ENCODE results near the gene ARPIN. TPM values are rescaled to one million over a fixed set of nuclear protein-coding genes. Genes with fewer than 3 reads are reported as not detected.
"Not testable (repeated sequence)": the region's sequence is repeated elsewhere in the genome, so short reads cannot be mapped to it uniquely, and the experiment has no call there.

Gene ARPIN
- total and polyA plus RNA-seq, 7 experiments from 2014 or later = 0.08 to 1.1 (median 0.31) TPM; not detected in 3

DNA sequence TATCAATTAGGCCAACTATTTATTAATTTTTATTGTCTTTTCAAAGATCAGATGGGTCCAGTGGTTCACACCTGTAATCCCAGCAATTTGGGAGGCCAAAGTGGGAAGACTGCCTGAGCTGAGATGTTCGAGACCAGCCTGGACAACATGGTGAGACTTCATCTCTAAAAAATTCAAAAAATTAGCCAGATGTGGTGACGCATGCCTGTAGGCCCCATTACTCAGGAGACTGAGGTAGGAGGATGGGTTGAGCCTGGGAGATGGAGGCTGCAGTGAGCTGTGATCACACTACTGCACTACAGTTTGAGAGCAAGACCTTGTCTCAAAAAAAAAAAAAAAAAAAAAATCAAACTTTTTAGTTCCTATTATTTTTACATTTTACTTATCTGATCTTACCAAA, 27.1 kb downstream of the ARPIN start:
- Mint-ChIP-seq H3K36me3 (peaks cover 5 to 35% (median 16%) of the 10 kb centered on the region in 5 donors), H3K27me3 (no peaks in the 10 kb centered on the region), H3K27ac (no peak overlapping the region), H3K4me1 (peaks cover 1 to 17% (median 5%) of the 10 kb centered on the region in 7 donors), H3K9me3 (no peaks in the 10 kb centered on the region), H3K4me3 (no peak overlapping the region)
- CTCF ChIA-PET = no interaction called here
- intact Hi-C loops (cut with micrococcal nuclease) = no loop called here
- Histone ChIP-seq H3K27me3 (ENCODE audit: control insufficient read depth in 2 of 2, insufficient read depth in 2 of 2, low read length in 2 of 2) (no peaks in the 10 kb centered on the region), H3K27ac (ENCODE audit: low read depth, low read length) (no peak overlapping the region), H3K36me3 (ENCODE audit: control insufficient read depth in 2 of 3, insufficient read depth in 3 of 3, low read length in 3 of 3) (peaks cover 0 to 32% (median 6%) of the 10 kb centered on the region in 3 experiments), H3K4me3 (ENCODE audit: low read length) (no peak overlapping the region), H3K4me1 (ENCODE audit: control insufficient read depth in 2 of 2, insufficient read depth in 2 of 2, low read length in 2 of 2) (no peaks in the 10 kb centered on the region), H3K9me3 (ENCODE audit: control insufficient read depth in 2 of 3, low read length in 3 of 3) (no peaks in the 10 kb centered on the region)
- POLR2A ChIA-PET = no interaction called here
- ATAC-seq = no peak
- DNase-seq = no peak

DNA sequence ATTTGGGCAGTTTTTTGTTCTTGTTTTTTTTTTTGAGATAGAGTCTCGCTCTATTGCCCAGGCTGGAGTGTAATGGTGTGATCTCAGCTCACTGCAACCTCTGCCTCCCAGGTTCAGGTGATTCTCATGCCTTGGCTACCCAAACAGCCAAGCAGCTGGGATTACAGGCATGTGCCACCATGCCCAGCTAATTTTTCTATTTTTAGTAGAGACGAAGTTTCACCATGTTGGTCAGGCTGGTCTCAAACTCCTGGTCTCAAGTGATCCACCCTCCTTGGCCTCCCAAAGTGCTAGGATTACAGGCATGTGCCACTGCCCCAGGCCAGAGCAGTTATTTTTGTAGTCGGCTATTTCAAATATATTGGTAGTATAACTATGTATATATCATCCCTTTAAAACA, 27.6 kb downstream of the ARPIN start:
- H3K4me1 ChIP-seq (ENCODE audit: control insufficient read depth in 2 of 2, insufficient read depth in 2 of 2, low read length in 2 of 2); H3K9me3 Mint-ChIP-seq; H3K27ac Mint-ChIP-seq; ATAC-seq; H3K27me3 Mint-ChIP-seq; H3K4me3 ChIP-seq (ENCODE audit: low read length); H3K27me3 ChIP-seq (ENCODE audit: control insufficient read depth in 2 of 2, insufficient read depth in 2 of 2, low read length in 2 of 2); H3K27ac ChIP-seq (ENCODE audit: low read depth, low read length); H3K9me3 ChIP-seq (ENCODE audit: control insufficient read depth in 2 of 3, low read length in 3 of 3); intact Hi-C loops (cut with micrococcal nuclease); DNase-seq; POLR2A ChIA-PET; CTCF ChIA-PET; H3K4me3 Mint-ChIP-seq: not testable (repeated sequence)
- Mint-ChIP-seq H3K36me3 (peaks cover 5 to 35% (median 16%) of the 10 kb centered on the region in 5 donors), H3K4me1 (peaks cover 0 to 12% (median 2%) of the 10 kb centered on the region in 7 donors)
- peaks cover 0 to 32% (median 6%) of the 10 kb centered on the region in 3 experiments for H3K36me3 ChIP-seq (ENCODE audit: control insufficient read depth in 2 of 3, insufficient read depth in 3 of 3, low read length in 3 of 3)

DNA sequence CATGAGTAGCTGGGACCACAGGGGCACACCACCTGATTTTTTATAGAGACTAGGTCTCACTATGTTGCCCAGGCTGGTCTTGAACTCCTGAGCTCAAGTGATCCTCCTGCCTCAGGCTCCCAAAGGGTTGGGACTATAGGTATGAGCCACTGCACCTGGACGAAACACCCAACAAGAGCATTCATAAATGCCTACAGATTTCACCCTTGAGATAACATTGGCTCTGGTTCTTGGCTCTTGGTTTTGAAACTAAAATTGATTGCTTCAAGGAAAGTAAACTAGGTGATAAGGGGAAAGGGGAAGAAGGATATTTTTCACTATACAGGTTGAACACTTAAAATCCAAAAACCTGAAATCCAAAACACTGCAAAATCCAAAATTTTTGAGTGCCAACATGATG, 29.2 kb downstream of the ARPIN start:
- ATAC-seq (no peak), DNase-seq (no peak)
- Mint-ChIP-seq H3K27me3 (no peaks in the 10 kb centered on the region), H3K36me3 (peaks cover 5 to 26% (median 7%) of the 10 kb centered on the region in 5 donors), H3K27ac (no peak overlapping the region), H3K4me1 (peaks cover 0 to 2% (median 0%) of the 10 kb centered on the region in 7 donors), H3K9me3 (no peaks in the 10 kb centered on the region), H3K4me3 (no peak overlapping the region)
- POLR2A ChIA-PET = no interaction called here
- peaks cover 0 to 25% (median 6%) of the 10 kb centered on the region in 3 experiments for H3K36me3 ChIP-seq (ENCODE audit: control insufficient read depth in 2 of 3, insufficient read depth in 3 of 3, low read length in 3 of 3)
- no peak overlapping the region for H3K4me3 ChIP-seq (ENCODE audit: low read length)
- CTCF ChIA-PET = no interaction called here
- H3K27me3 ChIP-seq (ENCODE audit: control insufficient read depth in 2 of 2, insufficient read depth in 2 of 2, low read length in 2 of 2) = no peaks in the 10 kb centered on the region
- H3K4me1 ChIP-seq (ENCODE audit: control insufficient read depth in 2 of 2, insufficient read depth in 2 of 2, low read length in 2 of 2) = no peaks in the 10 kb centered on the region
- intact Hi-C loops (cut with micrococcal nuclease) = no loop called here
- H3K27ac ChIP-seq (ENCODE audit: low read depth, low read length) = no peak overlapping the region
- no peaks in the 10 kb centered on the region for H3K9me3 ChIP-seq (ENCODE audit: control insufficient read depth in 2 of 3, low read length in 3 of 3)

DNA sequence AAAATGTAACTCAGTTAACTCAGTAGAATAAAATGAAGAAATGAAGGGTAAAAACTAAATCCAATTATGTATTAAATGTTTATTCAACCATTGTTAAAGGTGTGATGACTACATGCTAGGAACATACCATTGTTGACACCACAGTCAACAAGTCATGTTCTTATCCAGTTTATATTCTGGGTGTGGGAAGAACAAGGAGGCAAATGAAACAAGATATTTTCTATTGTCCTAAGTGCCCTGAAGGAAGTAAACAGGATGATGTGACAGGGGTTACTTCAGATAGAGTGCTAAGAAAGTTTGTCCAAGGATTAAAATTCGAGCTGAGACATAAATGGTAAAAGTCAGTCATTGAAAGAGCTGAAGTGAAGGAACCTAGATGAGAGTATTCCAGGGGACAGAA, 32.0 kb downstream of the ARPIN start:
- Histone ChIP-seq H3K4me3 (ENCODE audit: low read length) (no peak overlapping the region), H3K4me1 (ENCODE audit: control insufficient read depth in 2 of 2, insufficient read depth in 2 of 2, low read length in 2 of 2) (no peaks in the 10 kb centered on the region), H3K27me3 (ENCODE audit: control insufficient read depth in 2 of 2, insufficient read depth in 2 of 2, low read length in 2 of 2) (no peaks in the 10 kb centered on the region), H3K27ac (ENCODE audit: low read depth, low read length) (no peak overlapping the region), H3K36me3 (ENCODE audit: control insufficient read depth in 2 of 3, insufficient read depth in 3 of 3, low read length in 3 of 3) (peaks cover 0 to 21% (median 5%) of the 10 kb centered on the region in 3 experiments), H3K9me3 (ENCODE audit: control insufficient read depth in 2 of 3, low read length in 3 of 3) (no peaks in the 10 kb centered on the region)
- ChIA-PET CTCF (no interaction called here), POLR2A (no interaction called here)
- ATAC-seq (no peak), DNase-seq (no peak)
- H3K36me3 Mint-ChIP-seq = peaks cover 0 to 35% (median 8%) of the 10 kb centered on the region in 5 donors
- H3K4me3 Mint-ChIP-seq = no peak overlapping the region
- intact Hi-C loops (cut with micrococcal nuclease) = no loop called here
- H3K4me1 Mint-ChIP-seq = peaks cover 0 to 2% (median 0%) of the 10 kb centered on the region in 7 donors
- H3K27me3 Mint-ChIP-seq = no peaks in the 10 kb centered on the region
- H3K27ac Mint-ChIP-seq = no peak overlapping the region
- no peaks in the 10 kb centered on the region for H3K9me3 Mint-ChIP-seq

DNA sequence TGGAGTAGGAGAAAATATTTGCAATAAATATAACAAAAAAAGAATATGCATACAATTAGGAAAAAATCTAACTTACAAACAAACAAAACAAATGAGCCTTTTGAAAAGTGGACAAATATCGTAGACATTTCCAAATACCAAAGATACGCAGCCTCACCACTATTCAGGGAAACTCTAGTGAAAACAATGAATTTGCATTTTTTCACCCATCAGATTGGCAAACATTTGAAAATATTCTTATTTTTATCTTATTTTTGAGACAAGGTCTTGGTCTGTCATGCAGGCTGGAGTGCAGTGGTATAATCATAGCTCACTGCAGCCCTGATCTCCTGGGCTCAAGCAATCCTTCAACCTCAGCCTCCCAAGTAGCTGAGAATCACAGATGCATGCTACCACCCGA, 34.4 kb downstream of the ARPIN start:
- DNase-seq = no peak
- H3K4me1 Mint-ChIP-seq = peaks cover 0 to 5% (median 4%) of the 10 kb centered on the region in 7 donors

DNA sequence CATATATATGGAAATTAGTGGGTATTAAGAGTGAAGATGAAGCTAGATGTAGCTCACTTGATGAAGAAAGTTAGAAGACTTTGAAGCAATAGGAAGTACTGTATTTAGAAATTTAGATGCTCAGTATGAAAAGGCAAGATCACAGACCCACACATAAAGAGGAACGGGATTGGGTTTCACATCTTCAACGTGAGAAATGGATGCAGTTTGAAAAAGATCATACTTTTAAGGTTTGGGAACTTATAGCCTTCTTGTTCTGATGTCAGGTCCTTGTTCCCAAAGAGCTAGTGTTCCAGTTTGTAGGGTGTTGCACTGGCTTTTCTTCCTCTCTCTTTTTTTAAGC, 35.7 kb downstream of the ARPIN start:
- peak overlapping the region in 1 of 9 donors; percentile 82 for H3K27ac Mint-ChIP-seq
- Histone ChIP-seq H3K9me3 (ENCODE audit: control insufficient read depth in 2 of 3, low read length in 3 of 3) (no peaks in the 10 kb centered on the region), H3K27ac (ENCODE audit: low read depth, low read length) (no peak overlapping the region), H3K4me1 (ENCODE audit: control insufficient read depth in 2 of 2, insufficient read depth in 2 of 2, low read length in 2 of 2) (no peaks in the 10 kb centered on the region), H3K36me3 (ENCODE audit: control insufficient read depth in 2 of 3, insufficient read depth in 3 of 3, low read length in 3 of 3) (peaks cover 0 to 10% (median 5%) of the 10 kb centered on the region in 3 experiments), H3K4me3 (ENCODE audit: low read length) (no peak overlapping the region), H3K27me3 (ENCODE audit: control insufficient read depth in 2 of 2, insufficient read depth in 2 of 2, low read length in 2 of 2) (no peaks in the 10 kb centered on the region)
- H3K27me3 Mint-ChIP-seq = no peaks in the 10 kb centered on the region
- H3K4me3 Mint-ChIP-seq = no peak overlapping the region
- H3K4me1 Mint-ChIP-seq = peaks cover 0 to 5% (median 4%) of the 10 kb centered on the region in 7 donors
- ChIA-PET POLR2A (interaction anchor here (0.6 to 0.8 kb wide), 2 partner anchors 11 to 178 kb away, joined by 3 read pairs; no protein-coding TSS in a partner anchor), CTCF (interaction anchor here (0.7 to 1.2 kb wide), 5 partner anchors 10 to 195 kb away, joined by 3 to 5 read pairs (median 3); no protein-coding TSS in a partner anchor)
- intact Hi-C loops (cut with micrococcal nuclease) = no loop called here
- no peak for ATAC-seq
- DNase-seq = no peak
- peaks cover 4 to 27% (median 8%) of the 10 kb centered on the region in 5 donors for H3K36me3 Mint-ChIP-seq
- no peaks in the 10 kb centered on the region for H3K9me3 Mint-ChIP-seq

More for the DNA sequence above, 34.4 kb downstream of the ARPIN start:
- Mint-ChIP-seq H3K27me3 (no peaks in the 10 kb centered on the region), H3K36me3 (peaks cover 4 to 33% (median 8%) of the 10 kb centered on the region in 5 donors), H3K27ac (no peak overlapping the region), H3K4me3 (no peak overlapping the region), H3K9me3 (no peaks in the 10 kb centered on the region)
- ATAC-seq = no peak
- CTCF ChIA-PET = interaction anchor here (0.6 to 0.7 kb wide), 2 partner anchors 374 to 451 kb away, joined by 3 to 4 read pairs; no protein-coding TSS in a partner anchor
- intact Hi-C loops (cut with micrococcal nuclease) = no loop called here
- peaks cover 0 to 12% (median 5%) of the 10 kb centered on the region in 3 experiments for H3K36me3 ChIP-seq (ENCODE audit: control insufficient read depth in 2 of 3, insufficient read depth in 3 of 3, low read length in 3 of 3)
- POLR2A ChIA-PET = interaction anchor here (0.5 kb wide), 1 partner anchor 9 kb away, joined by 3 read pairs; no protein-coding TSS in a partner anchor
- no peaks in the 10 kb centered on the region for H3K4me1 ChIP-seq (ENCODE audit: control insufficient read depth in 2 of 2, insufficient read depth in 2 of 2, low read length in 2 of 2)
- H3K27ac ChIP-seq (ENCODE audit: low read depth, low read length) = no peak overlapping the region
- no peaks in the 10 kb centered on the region for H3K27me3 ChIP-seq (ENCODE audit: control insufficient read depth in 2 of 2, insufficient read depth in 2 of 2, low read length in 2 of 2)
- no peak overlapping the region for H3K4me3 ChIP-seq (ENCODE audit: low read length)
- H3K9me3 ChIP-seq (ENCODE audit: control insufficient read depth in 2 of 3, low read length in 3 of 3) = no peaks in the 10 kb centered on the region
